GM12891 (cell line): ENCODE results near the gene ABCC4.

ENCODE experiments used
- POLR2A ChIP-seq: IDR thresholded peaks from 2 replicates; pipeline ENCODE4 v1.6.1; 2011; ENCODE audit warnings: low read depth, low read length, control low read depth
- POLR2AphosphoS5 ChIP-seq: IDR thresholded peaks from 2 replicates; pipeline ENCODE4 v1.6.1; 2011; ENCODE audit warnings: low read depth, low read length, control low read depth

DNA sequence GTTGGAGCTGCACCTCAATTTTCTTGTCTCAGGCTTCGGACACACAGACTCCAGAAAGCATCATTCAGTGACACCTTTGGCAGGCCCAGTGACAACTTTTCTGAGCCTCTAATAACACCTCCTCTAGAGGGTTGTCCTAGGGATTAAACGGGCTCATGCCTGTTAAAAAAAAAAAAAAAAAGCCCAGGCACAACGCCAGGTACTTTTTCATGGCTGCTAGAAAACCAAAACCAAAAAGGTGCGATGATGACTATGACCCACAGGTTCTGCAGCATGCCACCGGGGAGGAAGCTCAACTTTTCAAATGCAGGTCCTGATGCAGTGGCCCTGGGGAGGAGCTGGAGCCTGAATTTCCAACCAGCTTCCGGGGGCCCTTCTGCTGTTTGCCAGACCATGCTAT is 184.2 kb downstream of the ABCC4 start:
- TF ChIP-seq POLR2AphosphoS5 (no peak), POLR2A (no peak)
